A673 (cell line): ENCODE results near the gene EDIL3.

Experiments
- CTCF ChIP-seq: fragments of 300-800, 200-600 bp; sonication (generic); conservative IDR thresholded peaks from 2 replicates; pipeline ENCODE4 v1.5.1; 2017; ENCODE audit warnings: low read depth, mild to moderate bottlenecking, antibody characterized with exemption, low read length, moderate library complexity, mixed read lengths
- EZH2 ChIP-seq: fragments of 200-600 bp; sonication (generic); IDR thresholded peaks from 2 replicates; pipeline ENCODE4 v1.6.1; 2017; ENCODE audit warnings: borderline replicate concordance, low read depth, mild to moderate bottlenecking, mixed read lengths, antibody characterized with exemption, low read length; ENCODE audit not compliant: poor library complexity, severe bottlenecking

GRCh38 chr5:84253946-84254345, 130.7 kb downstream of the EDIL3 start:
- TF ChIP-seq CTCF: no peak
- no peak for TF ChIP-seq EZH2
